Erythroblast (primary cell): ENCODE measurements around the gene CEP131.

Source experiments
- DNase-seq, 2 experiments: peaks; one replicate each; lab custom pipeline; 2025; lab: John Stamatoyannopoulos, UW
- GATA1 ChIP-seq: IDR thresholded peaks from 2 replicates; pipeline ENCODE4 v1.6.1; 2011; ENCODE audit warnings: low read depth, mild to moderate bottlenecking, control low read depth, low read length, moderate library complexity
- POLR2A ChIP-seq: IDR thresholded peaks from 2 replicates; pipeline ENCODE4 v1.6.1; 2011; ENCODE audit warnings: mild to moderate bottlenecking, low read length

CEP131 gene

GRCh38 chr17:81247339-81247990, 24.7 kb upstream of the CEP131 start:
- DNase-seq: no peak

DNA sequence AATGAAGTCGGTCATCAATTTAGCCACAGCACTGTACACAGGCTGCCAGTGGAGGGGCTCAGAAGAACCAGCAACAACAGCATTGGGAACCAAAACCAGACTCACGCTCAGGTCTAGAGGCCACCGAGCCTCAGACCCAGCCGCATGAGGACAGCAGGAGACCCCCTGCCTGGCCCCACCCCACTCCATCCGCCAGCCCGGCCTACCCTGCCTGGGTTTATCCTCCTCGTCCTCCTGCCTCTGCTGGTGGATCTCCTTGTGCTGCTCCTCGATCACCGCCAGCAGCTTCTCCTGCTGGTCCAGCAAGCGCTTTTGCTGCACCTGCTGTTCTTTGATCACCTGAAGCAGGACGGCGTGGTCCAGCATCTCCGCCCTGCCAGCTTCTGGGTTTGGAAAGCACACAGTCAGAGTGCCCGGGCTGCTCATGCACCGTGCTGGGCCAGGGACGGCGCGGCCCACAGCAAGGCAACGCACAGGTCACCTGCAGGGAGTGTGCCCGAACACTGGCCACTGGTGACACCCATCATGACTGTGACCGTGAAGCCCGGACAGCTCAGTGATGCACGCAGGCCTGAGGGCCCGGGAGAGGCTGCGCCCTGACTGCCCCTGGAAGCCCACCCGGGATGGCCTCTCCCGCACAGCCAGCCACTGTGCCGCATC, 24.0 kb upstream of the CEP131 start:
- no peak for DNase-seq
- TF ChIP-seq GATA1: no peak
- TF ChIP-seq POLR2A: no peak

More at GRCh38 chr17:81247339-81247990, 24.7 kb upstream of the CEP131 start:
- no peak for TF ChIP-seq POLR2A
- no peak for TF ChIP-seq GATA1

DNA sequence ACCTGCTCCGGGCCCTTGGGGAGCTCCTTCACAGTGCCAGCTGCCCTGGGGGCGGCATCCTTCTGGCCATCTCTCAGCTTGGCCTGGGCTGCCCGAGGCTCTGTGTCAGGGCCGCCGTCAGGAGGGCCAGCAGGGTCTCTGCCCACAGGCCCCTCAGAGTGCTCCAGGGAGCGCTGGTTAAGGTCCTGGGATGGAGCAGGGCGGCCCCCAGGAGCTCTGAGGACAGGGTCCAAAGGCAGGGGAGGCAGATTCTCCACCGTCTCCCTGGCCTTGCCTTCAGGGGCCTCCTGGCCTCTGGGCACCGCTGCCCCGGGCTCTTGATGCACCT, 23.5 kb upstream of the CEP131 start:
- no peak for DNase-seq
- no peak for TF ChIP-seq POLR2A

DNA sequence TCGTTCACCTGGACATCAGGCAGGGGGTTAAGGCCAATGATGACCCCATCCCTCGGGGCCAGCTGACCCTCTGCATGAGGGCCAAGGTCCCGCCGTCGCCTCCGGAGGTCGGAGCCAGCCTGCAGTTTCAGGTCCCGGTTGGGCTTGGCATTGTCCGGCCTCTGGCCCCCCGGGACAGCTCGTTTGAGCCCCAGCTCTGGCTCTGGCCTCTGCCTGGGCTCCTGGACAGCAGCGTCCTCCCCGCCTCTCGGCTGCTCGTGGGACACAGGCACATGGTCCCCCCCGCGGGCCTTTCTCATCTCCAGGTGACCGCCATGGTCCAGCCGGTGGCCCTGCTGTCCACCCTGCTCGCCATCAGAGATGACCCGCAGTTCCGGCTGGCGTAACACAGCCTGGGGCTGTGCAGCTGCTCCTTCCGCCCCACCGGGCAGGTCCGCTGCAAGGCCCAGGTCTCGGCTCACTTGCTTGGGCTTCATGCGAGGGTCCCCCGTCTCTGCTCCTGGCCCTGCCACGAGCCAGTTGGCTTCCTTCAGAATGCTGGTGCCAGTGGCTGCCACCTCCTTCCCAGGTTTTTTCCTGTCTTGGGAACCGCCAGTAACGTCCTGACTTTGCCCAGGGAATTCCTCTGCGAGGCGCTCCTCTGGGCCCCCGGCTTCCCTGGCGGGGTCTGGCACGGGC, 23.0 kb upstream of the CEP131 start:
- DNase-seq: no peak

GRCh38 chr17:81245024-81245664, 22.4 kb upstream of the CEP131 start:
- DNase-seq: no peak

More for the DNA sequence above, 23.0 kb upstream of the CEP131 start:
- no peak for TF ChIP-seq GATA1
- no peak for TF ChIP-seq POLR2A

DNA sequence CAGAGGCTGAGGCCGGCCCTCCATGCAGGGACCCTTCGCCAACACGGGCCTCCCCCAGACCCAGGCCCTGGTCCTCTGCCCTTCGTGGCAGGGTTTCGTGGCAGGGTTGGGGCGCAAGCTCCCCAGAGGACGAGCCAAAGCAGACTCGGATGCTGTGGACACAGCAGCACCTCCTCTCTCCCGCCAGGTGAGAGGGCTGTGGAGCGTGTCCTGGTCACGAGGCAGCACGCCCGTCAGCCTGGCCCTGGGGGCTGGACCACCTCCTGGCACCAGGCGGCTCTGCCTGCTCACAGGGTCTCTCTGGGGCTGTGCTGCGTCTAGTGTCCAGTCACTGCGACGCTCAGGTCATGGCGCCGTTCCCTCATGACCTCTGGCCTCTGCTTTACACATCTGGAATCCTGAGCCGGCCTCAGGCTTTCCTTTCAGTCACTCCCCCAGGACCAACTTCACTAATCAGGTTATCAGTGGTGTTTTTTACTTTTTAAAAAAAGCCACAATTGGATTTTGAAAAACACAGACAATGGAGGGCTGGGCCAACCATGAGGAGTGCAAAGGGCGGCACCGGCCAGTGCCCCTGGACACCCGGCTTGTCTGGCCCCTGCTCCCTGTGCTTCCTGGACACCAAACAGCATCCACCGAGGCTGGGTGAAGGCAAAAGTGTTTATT, 21.7 kb upstream of the CEP131 start:
- no peak for DNase-seq
- TF ChIP-seq POLR2A (peak; percentile 42), GATA1 (no peak)

More at GRCh38 chr17:81245024-81245664, 22.4 kb upstream of the CEP131 start:
- no peak for TF ChIP-seq GATA1

DNA sequence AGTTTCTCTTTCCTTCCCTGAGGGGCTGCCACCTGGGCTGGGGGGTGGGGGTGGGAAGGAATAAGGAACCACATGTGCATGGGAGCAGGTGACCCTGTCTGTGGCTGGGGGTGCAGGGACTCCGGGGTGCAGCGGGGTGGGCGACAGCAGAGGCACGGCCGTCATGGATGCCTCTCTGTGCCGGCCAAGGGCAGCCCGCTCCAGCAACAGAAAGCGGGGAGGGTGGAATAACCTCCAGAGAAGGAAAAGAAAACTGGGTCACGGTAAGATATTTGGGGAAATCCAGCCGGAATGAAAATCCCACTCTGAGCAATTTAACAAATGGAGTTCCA, 20.5 kb upstream of the CEP131 start:
- no peak for DNase-seq
- TF ChIP-seq POLR2A (no peak), GATA1 (no peak)

- no peak for TF ChIP-seq POLR2A
- no peak for TF ChIP-seq GATA1
- no peak for DNase-seq
Observed at GRCh38 chr17:81242421-81243332, 19.9 kb upstream of the CEP131 start.

DNA sequence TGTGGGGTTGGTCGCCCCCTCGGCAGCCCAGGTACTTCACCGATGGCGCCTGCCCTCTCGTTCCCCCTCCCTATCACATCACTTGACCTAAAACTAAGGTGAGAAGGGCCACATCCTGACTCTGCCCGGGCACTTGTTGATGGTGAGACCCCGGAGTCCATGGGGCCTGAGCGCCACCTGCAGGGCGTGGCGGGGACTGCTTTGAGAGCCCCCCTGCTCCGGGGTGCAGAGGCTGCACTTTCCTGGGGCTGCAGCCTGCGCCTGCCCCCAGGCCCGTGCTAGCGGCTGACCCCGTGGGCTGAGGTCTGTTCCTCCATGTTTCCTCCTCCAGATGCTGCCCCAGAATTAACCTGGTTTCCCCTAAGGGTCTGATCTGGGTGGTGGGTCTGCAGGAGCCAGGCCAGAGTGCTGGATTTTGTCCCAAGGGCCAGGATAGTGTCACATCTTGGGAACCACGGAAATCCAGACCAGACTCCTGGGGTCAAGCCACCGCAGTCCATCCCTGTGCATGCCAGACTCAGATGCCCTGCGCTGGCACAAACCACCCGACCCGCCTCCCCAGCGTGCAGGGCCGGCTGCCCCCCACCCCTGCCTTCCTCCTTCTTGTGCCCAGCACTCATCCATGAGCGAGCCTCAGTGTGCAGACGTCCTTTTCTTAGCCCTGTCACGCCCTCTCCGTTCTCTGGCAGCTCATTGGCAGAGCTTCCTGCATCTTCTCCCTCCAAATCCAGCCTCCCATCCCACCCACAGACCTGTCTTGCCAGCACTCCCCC, 19.1 kb upstream of the CEP131 start:
- peak; percentile 70 to 76 for DNase-seq
- TF ChIP-seq POLR2A: no peak
- TF ChIP-seq GATA1: no peak

DNA sequence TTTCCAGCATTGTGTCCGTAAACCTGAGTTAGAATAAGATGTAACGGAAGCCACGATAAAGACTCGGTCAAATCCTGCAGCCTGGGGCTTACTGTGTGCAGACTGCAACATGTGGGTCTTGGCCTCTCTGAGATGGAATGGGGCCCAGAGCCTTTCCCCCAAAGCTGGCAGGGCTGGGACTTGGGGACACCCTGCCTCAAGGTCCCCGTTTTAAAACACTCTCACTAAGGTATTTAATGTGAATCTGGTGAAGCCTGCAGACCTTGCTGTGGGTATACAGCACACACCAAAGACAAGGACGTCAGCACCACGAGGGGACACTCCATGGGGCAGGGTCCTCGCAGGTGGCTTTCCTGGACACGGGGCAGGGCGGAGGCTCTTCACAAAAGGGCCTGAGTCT, 18.4 kb upstream of the CEP131 start:
- TF ChIP-seq GATA1 (no peak), POLR2A (no peak)
- peak in 1 of 2 experiments; percentile 43 for DNase-seq

GRCh38 chr17:81240761-81241160, 18.0 kb upstream of the CEP131 start:
- TF ChIP-seq GATA1 (no peak), POLR2A (no peak)
- peak; percentile 59 to 80 for DNase-seq
